HEK293 (cell line): ENCODE results near the gene BTK.

Experiments
- CTCF ChIA-PET: fragments of 350-600 bp; formaldehyde crosslinking; extraction: SDS; loops from one replicate; lab custom pipeline; 2021; ENCODE audit warnings: antibody characterized with exemption; lab: Yijun Ruan, JAX
- POLR2A ChIA-PET: fragments of 300-600 bp; formaldehyde crosslinking; extraction: SDS; loops from one replicate; lab custom pipeline; 2020; ENCODE audit warnings: antibody characterized with exemption, inconsistent platforms; lab: Yijun Ruan, JAX
- H3K27ac ChIP-seq: fragments of 200-500 bp; sonication (Bioruptor generic); 2 replicates; pipeline ENCODE4 v1.5.1; 2014; ENCODE audit warnings: low read depth, low read length, control low read depth, inconsistent platforms; ENCODE audit errors: extremely low read depth
- H3K36me3 ChIP-seq, 2 experiments: fragments of 200-500 bp in 1 of 2; sonication (Bioruptor generic) in 1 of 2; 1 replicate in 1 of 2; 2 replicates in 1 of 2; pipeline ENCODE4 v1.5.1; 2014 to 2017; ENCODE audit warnings: inconsistent platforms in 2 of 2, low read length in 2 of 2; ENCODE audit not compliant: control insufficient read depth in 2 of 2, insufficient read depth in 1 of 2
- H3K4me1 ChIP-seq: fragments of 200-500 bp; sonication (Bioruptor generic); 2 replicates; pipeline ENCODE4 v1.5.1; 2014; ENCODE audit warnings: mild to moderate bottlenecking, low read length, inconsistent platforms; ENCODE audit not compliant: control insufficient read depth, insufficient read depth
- H3K4me3 ChIP-seq: 2 replicates; pipeline ENCODE4 v1.5.1; 2011; ENCODE audit warnings: low read depth, mild to moderate bottlenecking, control low read depth, low read length, moderate library complexity
- H3K9me3 ChIP-seq: fragments of 200-500 bp; sonication (Bioruptor generic); 2 replicates; pipeline ENCODE4 v1.5.1; 2014; ENCODE audit warnings: low read depth, low read length, inconsistent platforms; ENCODE audit not compliant: control insufficient read depth, insufficient read depth
- MYNN ChIP-seq: fragments of 450-650 bp; formaldehyde crosslinking; IDR thresholded peaks from 2 replicates; pipeline ENCODE4 v1.5.1; 2016; ENCODE audit warnings: missing biosample characterization, missing genetic modification characterization, borderline replicate concordance
- YY1 ChIP-seq: fragments of 450-650 bp; formaldehyde crosslinking; IDR thresholded peaks from 2 replicates; pipeline ENCODE4 v1.5.1; 2018; ENCODE audit warnings: missing biosample characterization, missing genetic modification characterization
- ZBTB7A ChIP-seq: fragments of 450-650 bp; formaldehyde crosslinking; IDR thresholded peaks from 2 replicates; pipeline ENCODE4 v1.5.1; 2016; ENCODE audit warnings: low read depth, missing biosample characterization, missing genetic modification characterization
- ZEB2 ChIP-seq: fragments of 450-650 bp; formaldehyde crosslinking; IDR thresholded peaks from 2 replicates; pipeline ENCODE4 v1.5.1; 2016; ENCODE audit warnings: missing biosample characterization, missing genetic modification characterization
- ZNF114 ChIP-seq: fragments of 450-650 bp; formaldehyde crosslinking; IDR thresholded peaks from 2 replicates; pipeline ENCODE4 v1.5.0; 2017; ENCODE audit warnings: missing biosample characterization, missing genetic modification characterization
- ZNF155 ChIP-seq: fragments of 450-650 bp; formaldehyde crosslinking; IDR thresholded peaks from 2 replicates; pipeline ENCODE4 v1.5.1; 2016; ENCODE audit warnings: missing biosample characterization, missing genetic modification characterization
- ZNF223 ChIP-seq: fragments of 450-650 bp; formaldehyde crosslinking; IDR thresholded peaks from 2 replicates; pipeline ENCODE4 v1.5.1; 2016; ENCODE audit warnings: missing biosample characterization, missing genetic modification characterization
- ZNF335 ChIP-seq: fragments of 450-650 bp; formaldehyde crosslinking; conservative IDR thresholded peaks from 2 replicates; pipeline ENCODE4 v1.5.1; 2016; ENCODE audit warnings: missing biosample characterization, missing genetic modification characterization
- ZNF37A ChIP-seq: fragments of 450-650 bp; IDR thresholded peaks from 2 replicates; pipeline ENCODE4 v1.5.1; 2018; ENCODE audit warnings: missing biosample characterization, missing genetic modification characterization
- ZNF404 ChIP-seq: fragments of 450-650 bp; formaldehyde crosslinking; IDR thresholded peaks from 2 replicates; pipeline ENCODE4 v1.5.1; 2017; ENCODE audit warnings: missing biosample characterization, missing genetic modification characterization
- ZNF521 ChIP-seq: fragments of 450-650 bp; formaldehyde crosslinking; IDR thresholded peaks from 2 replicates; pipeline ENCODE4 v1.5.1; 2017; ENCODE audit warnings: missing biosample characterization, mild to moderate bottlenecking, missing genetic modification characterization
- ZNF629 ChIP-seq: fragments of 450-650 bp; formaldehyde crosslinking; IDR thresholded peaks from 2 replicates; pipeline ENCODE4 v1.5.1; 2017; ENCODE audit warnings: missing biosample characterization, missing genetic modification characterization
- ZNF692 ChIP-seq: fragments of 450-650 bp; formaldehyde crosslinking; IDR thresholded peaks from 2 replicates; pipeline ENCODE4 v1.5.1; 2016; ENCODE audit warnings: missing biosample characterization, missing genetic modification characterization
- ZSCAN4 ChIP-seq: fragments of 450-650 bp; formaldehyde crosslinking; IDR thresholded peaks from 2 replicates; pipeline ENCODE4 v1.5.1; 2017; ENCODE audit warnings: missing biosample characterization, missing genetic modification characterization
- TF ChIP-seq, protein P1 (sequence below): fragments of 450-650 bp; formaldehyde crosslinking; IDR thresholded peaks from 2 replicates; pipeline ENCODE4 v1.5.1; 2016; ENCODE audit warnings: missing biosample characterization, missing genetic modification characterization
- TF ChIP-seq, protein P2 (sequence below): fragments of 450-650 bp; formaldehyde crosslinking; IDR thresholded peaks from 2 replicates; pipeline ENCODE4 v1.5.0; 2017; ENCODE audit warnings: missing biosample characterization, missing genetic modification characterization, borderline replicate concordance
- TF ChIP-seq, protein P3 (sequence below): IDR thresholded peaks from 2 replicates; pipeline ENCODE4 v1.6.1; 2011; ENCODE audit warnings: mild to moderate bottlenecking, low read depth, low read length, borderline replicate concordance
- TF ChIP-seq, protein P4 (sequence below): fragments of 450-650 bp; formaldehyde crosslinking; IDR thresholded peaks from 2 replicates; pipeline ENCODE4 v1.5.1; 2016; ENCODE audit warnings: missing biosample characterization, missing genetic modification characterization

BTK gene

DNA sequence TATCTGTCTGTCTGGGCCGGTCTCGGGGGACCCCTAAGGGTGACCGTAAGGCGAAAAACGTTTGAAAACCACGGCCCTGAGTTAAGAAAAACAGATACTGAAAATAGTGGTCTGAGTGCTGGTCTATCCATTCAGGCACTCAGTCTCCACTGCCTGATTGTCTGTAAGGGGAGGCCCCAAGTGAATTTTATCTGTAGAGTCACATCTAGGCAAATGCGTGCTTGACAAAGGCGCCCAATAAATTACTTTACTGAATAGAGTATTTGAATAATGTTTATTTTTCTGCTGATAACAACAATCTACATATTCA is 22.5 kb upstream of the BTK start:
- ChIA-PET CTCF (no interaction called here), POLR2A (interaction anchor here (1.0 kb wide), 1 partner anchor 18 kb away, joined by 5 read pairs; the partner anchor contains the start of gene RPL36A)
- Histone ChIP-seq H3K9me3 (no peaks in the 10 kb centered on the region), H3K27ac (peak overlapping the region; percentile 78), H3K4me1 (peaks cover 6% of the 10 kb centered on the region), H3K36me3 (peaks cover 8 to 30% of the 10 kb centered on the region in 2 experiments; a peak in 2 of 3 replicates), H3K4me3 (peak overlapping the region; percentile 47)
- TF ChIP-seq ZNF114 (no peak), ZNF37A (tag by site-specific recombination) (no peak), ZNF223 (tag by site-specific recombination) (no peak), ZNF404 (tag by site-specific recombination) (no peak), ZSCAN4 (0 out of 2 replicates have a peak, but pooled peaks have one; percentile 4), MYNN (no peak), ZEB2 (tag by site-specific recombination) (no peak), ZNF155 (tag by site-specific recombination) (no peak), YY1 (tag by site-specific recombination) (0 out of 2 replicates have a peak, but pooled peaks have one; percentile 6), ZNF692 (tag by site-specific recombination) (no peak), ZBTB7A (tag by site-specific recombination) (no peak), ZNF335 (tag by site-specific recombination) (peak; percentile 99), ZNF629 (tag by site-specific recombination) (no peak), ZNF521 (no peak)
- TF ChIP-seq, protein P1, sequence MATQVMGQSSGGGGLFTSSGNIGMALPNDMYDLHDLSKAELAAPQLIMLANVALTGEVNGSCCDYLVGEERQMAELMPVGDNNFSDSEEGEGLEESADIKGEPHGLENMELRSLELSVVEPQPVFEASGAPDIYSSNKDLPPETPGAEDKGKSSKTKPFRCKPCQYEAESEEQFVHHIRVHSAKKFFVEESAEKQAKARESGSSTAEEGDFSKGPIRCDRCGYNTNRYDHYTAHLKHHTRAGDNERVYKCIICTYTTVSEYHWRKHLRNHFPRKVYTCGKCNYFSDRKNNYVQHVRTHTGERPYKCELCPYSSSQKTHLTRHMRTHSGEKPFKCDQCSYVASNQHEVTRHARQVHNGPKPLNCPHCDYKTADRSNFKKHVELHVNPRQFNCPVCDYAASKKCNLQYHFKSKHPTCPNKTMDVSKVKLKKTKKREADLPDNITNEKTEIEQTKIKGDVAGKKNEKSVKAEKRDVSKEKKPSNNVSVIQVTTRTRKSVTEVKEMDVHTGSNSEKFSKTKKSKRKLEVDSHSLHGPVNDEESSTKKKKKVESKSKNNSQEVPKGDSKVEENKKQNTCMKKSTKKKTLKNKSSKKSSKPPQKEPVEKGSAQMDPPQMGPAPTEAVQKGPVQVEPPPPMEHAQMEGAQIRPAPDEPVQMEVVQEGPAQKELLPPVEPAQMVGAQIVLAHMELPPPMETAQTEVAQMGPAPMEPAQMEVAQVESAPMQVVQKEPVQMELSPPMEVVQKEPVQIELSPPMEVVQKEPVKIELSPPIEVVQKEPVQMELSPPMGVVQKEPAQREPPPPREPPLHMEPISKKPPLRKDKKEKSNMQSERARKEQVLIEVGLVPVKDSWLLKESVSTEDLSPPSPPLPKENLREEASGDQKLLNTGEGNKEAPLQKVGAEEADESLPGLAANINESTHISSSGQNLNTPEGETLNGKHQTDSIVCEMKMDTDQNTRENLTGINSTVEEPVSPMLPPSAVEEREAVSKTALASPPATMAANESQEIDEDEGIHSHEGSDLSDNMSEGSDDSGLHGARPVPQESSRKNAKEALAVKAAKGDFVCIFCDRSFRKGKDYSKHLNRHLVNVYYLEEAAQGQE (tag by site-specific recombination), result 0 out of 2 replicates have a peak, but pooled peaks have one; percentile 5
- TF ChIP-seq, protein P2, sequence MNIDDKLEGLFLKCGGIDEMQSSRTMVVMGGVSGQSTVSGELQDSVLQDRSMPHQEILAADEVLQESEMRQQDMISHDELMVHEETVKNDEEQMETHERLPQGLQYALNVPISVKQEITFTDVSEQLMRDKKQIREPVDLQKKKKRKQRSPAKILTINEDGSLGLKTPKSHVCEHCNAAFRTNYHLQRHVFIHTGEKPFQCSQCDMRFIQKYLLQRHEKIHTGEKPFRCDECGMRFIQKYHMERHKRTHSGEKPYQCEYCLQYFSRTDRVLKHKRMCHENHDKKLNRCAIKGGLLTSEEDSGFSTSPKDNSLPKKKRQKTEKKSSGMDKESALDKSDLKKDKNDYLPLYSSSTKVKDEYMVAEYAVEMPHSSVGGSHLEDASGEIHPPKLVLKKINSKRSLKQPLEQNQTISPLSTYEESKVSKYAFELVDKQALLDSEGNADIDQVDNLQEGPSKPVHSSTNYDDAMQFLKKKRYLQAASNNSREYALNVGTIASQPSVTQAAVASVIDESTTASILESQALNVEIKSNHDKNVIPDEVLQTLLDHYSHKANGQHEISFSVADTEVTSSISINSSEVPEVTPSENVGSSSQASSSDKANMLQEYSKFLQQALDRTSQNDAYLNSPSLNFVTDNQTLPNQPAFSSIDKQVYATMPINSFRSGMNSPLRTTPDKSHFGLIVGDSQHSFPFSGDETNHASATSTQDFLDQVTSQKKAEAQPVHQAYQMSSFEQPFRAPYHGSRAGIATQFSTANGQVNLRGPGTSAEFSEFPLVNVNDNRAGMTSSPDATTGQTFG (tag by site-specific recombination), result no peak
- TF ChIP-seq, protein P3, sequence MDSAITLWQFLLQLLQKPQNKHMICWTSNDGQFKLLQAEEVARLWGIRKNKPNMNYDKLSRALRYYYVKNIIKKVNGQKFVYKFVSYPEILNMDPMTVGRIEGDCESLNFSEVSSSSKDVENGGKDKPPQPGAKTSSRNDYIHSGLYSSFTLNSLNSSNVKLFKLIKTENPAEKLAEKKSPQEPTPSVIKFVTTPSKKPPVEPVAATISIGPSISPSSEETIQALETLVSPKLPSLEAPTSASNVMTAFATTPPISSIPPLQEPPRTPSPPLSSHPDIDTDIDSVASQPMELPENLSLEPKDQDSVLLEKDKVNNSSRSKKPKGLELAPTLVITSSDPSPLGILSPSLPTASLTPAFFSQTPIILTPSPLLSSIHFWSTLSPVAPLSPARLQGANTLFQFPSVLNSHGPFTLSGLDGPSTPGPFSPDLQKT, result no peak
- TF ChIP-seq, protein P4, sequence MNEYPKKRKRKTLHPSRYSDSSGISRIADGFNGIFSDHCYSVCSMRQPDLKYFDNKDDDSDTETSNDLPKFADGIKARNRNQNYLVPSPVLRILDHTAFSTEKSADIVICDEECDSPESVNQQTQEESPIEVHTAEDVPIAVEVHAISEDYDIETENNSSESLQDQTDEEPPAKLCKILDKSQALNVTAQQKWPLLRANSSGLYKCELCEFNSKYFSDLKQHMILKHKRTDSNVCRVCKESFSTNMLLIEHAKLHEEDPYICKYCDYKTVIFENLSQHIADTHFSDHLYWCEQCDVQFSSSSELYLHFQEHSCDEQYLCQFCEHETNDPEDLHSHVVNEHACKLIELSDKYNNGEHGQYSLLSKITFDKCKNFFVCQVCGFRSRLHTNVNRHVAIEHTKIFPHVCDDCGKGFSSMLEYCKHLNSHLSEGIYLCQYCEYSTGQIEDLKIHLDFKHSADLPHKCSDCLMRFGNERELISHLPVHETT (tag by site-specific recombination), result no peak
